AG10803 (cell line): ENCODE data around the gene LIN7C.

Experiments
- DNase-seq: peaks from one replicate; pipeline ENCODE4 v3.0.0; 2010; ENCODE audit warnings: low read depth
- H3K4me3 ChIP-seq: 2 replicates; pipeline ENCODE4 v1.5.1; 2011; ENCODE audit warnings: mild to moderate bottlenecking, low read length, control low read depth
- TF ChIP-seq, protein P1 (sequence below): conservative IDR thresholded peaks from 2 replicates; pipeline ENCODE4 v1.5.1; 2011; ENCODE audit warnings: mild to moderate bottlenecking, low read length, control low read depth, inconsistent platforms

Gene LIN7C

DNA sequence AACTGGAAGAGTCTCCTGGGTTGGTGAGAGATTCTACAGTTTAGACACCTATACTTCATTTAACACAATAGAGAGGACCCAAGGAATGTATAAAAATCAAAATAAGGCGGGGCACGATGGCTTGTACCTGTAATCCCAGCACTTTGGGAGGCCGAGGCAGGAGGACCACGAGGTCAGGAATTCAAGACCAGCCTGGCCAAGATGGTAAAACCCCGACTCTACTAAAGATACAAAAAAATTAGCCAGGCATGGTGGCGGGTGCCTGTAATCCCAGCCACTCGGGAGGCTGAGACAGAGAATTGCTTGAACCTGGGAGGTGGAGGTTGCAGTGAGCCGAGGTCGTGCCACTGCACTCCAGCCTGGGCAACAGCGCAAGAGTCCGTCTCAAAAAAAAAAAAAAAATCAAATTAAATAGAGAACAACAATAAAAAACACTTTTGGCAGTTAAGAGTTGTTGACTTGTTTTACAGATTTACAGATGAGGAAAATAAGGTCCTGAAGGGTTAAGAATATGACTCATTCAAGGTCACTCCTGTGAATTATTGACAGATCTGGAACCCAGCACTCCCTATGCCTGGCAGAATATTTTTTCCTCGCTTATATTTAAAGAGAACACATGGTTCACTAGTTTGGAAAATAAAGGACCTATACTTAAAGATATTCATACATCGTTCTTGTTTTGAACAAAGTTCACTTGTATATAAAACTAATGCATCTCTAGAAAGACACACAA lies 39.2 kb downstream of the LIN7C start:
- no peak overlapping the region for H3K4me3 ChIP-seq
- TF ChIP-seq, protein P1, sequence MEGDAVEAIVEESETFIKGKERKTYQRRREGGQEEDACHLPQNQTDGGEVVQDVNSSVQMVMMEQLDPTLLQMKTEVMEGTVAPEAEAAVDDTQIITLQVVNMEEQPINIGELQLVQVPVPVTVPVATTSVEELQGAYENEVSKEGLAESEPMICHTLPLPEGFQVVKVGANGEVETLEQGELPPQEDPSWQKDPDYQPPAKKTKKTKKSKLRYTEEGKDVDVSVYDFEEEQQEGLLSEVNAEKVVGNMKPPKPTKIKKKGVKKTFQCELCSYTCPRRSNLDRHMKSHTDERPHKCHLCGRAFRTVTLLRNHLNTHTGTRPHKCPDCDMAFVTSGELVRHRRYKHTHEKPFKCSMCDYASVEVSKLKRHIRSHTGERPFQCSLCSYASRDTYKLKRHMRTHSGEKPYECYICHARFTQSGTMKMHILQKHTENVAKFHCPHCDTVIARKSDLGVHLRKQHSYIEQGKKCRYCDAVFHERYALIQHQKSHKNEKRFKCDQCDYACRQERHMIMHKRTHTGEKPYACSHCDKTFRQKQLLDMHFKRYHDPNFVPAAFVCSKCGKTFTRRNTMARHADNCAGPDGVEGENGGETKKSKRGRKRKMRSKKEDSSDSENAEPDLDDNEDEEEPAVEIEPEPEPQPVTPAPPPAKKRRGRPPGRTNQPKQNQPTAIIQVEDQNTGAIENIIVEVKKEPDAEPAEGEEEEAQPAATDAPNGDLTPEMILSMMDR, result no peak
- no peak for DNase-seq

DNA sequence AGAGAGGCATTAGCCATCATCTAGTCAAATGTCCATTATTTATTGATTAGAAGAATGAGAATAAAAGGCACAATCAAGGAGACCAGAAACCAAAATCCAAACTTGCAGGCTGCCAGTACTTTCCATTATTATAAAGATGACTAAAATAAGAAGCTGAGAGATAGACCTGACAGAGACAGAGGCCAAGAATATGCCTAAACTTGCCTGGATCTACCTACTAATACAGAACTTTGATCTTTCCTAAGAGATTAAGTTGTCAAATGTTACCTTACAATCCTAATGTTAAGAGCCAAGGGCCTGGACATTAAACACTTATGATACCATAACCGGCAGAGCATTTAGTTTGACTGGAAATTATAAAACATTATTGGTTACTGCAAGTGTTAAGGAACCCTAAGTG lies 40.2 kb downstream of the LIN7C start:
- DNase-seq, result no peak
- H3K4me3 ChIP-seq, result no peak overlapping the region
- TF ChIP-seq, protein P1, result no peak

GRCh38 chr11:27465629-27466028 lies 40.9 kb downstream of the LIN7C start:
- TF ChIP-seq, protein P1, result no peak
- DNase-seq, result no peak
- H3K4me3 ChIP-seq, result no peak overlapping the region

DNA sequence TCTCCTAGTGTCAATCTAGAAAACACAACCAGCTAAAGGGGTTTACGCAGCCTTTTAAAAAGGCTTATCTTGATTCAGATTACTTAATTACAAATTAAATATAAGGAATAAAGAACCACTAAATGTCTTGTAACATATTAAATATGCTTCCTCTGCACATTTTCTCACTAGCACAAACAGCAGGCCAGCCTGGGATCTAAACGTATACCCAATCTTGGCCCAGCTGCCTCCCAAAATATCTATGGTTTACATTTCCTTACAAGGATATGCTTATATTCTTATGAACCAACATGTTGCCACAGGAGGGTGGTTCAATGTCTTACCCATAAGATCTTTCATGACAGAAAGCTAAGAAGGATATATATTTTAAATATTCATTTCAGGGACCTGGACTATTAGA lies 41.7 kb downstream of the LIN7C start:
- no peak for DNase-seq
- H3K4me3 ChIP-seq, result no peak overlapping the region
- TF ChIP-seq, protein P1, result no peak

DNA sequence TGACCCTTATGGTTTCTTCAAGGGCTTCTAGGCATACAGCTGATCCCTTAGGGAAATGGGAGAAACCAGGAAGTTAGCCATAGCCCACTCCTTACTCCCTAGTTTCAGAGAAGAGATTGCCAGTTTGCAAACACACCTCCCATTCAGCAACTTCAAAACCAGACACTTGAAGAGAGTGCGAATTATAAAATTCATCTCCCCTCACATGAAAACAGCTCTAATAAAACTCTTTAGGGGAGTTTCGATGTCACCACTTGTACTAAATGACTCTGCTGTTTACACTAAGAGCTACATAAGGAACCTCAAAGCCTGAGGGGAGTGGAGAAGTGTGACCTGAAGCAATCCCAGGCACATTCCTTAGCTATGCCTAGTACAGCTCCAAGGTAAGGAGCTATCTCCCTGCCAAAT lies 42.3 kb downstream of the LIN7C start:
- no peak for DNase-seq
- no peak overlapping the region for H3K4me3 ChIP-seq
- TF ChIP-seq, protein P1, result no peak

GRCh38 chr11:27462543-27462942 lies 44.0 kb downstream of the LIN7C start:
- TF ChIP-seq, protein P1, result no peak
- no peak for DNase-seq
- no peak overlapping the region for H3K4me3 ChIP-seq

DNA sequence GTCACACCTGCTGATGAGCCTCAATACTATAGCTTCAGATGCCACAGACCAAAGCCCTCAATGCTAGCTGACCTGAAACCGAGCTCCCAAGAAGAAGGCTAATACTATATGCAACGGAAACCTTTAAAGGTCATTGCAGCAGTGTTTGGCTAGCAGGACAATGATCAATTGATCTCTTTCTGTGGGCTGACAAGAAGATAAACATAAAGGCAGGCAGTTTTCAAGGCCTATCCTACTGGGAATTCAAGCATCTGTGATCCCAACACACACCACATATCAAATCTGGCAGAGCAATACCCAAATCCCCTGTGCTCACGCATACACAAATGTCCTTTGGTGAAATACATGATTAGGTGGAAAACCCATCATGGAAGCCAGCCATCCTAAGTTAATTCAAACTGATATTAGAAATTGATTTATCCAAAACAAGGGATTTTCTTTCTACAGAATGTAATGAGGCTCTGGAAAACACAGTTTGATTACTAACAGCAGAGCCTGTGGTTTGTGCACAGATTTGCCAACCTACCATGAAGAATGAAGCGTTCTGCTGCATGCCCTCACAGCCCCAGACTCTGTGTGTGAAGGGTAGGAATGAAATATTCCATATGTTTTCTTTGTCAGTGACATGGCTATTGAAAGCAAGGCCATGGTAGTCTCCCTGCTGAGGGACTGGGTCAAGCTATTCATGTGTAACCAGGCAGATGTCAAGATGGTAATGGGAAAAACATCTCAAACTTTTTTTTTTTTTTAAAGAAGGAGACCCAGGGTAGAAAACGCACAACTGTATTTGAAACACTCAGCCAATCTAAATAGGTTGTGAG lies 46.2 kb downstream of the LIN7C start:
- H3K4me3 ChIP-seq, result no peak overlapping the region
- TF ChIP-seq, protein P1, result no peak
- DNase-seq, result no peak
